Astrocyte (in vitro differentiated cells and primary cell): ENCODE results near the gene CDH24.

Source experiments
- CTCF ChIP-seq: IDR thresholded peaks from 2 replicates; pipeline ENCODE4 v1.5.1; 2011; ENCODE audit warnings: low read depth, mild to moderate bottlenecking, inconsistent platforms, low read length, moderate library complexity; ENCODE audit not compliant: insufficient read depth
- EZH2 ChIP-seq: IDR thresholded peaks from 2 replicates; pipeline ENCODE4 v1.6.1; 2012; ENCODE audit warnings: mild to moderate bottlenecking, low read length, inconsistent platforms; ENCODE audit not compliant: insufficient read depth

- TF ChIP-seq CTCF (no peak), EZH2 (no peak)
Measured at GRCh38 chr14:23052182-23052623, 5.1 kb downstream of the CDH24 start.
